Measurements from ENCODE around the gene OR2J2. TPM values are rescaled to one million over a fixed set of nuclear protein-coding genes. Genes with fewer than 3 reads are reported as not detected.

Gene OR2J2
- total and polyA plus RNA-seq, 2 donors (not counting 3 experiments of a cell fraction or from before 2014, with no cell fraction given) = not detected

DNA sequence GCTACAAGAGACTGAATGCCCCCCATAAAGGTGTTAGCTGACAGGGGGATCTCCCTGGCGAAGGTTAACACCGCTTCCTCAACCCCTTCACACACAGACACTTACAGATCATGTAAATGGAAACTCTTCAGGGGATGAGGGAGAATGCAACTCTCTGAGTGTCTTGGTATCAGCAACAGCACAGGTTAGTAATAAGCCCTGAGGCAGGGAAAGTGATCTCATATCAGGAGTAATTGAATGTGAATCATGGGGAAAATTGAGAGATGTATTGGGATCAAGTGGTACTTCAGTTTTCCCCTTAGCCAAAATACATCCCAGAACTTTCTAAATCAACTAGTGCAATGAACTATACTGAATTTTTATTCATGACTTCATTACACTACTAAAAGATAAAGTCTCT lies 39.0 kb upstream of the OR2J2 start:
- Histone ChIP-seq H3K79me2 (ENCODE audit: control insufficient read depth, insufficient read depth, low read length) (no peaks in the 10 kb centered on the region), H3K4me3 (replicated peaks in 1 of 3; ENCODE audit: insufficient read depth in 1 of 3, low read depth in 1 of 3, low read length in 3 of 3) (no peak overlapping the region), H2AFZ (ENCODE audit: low read depth, low read length) (no peak overlapping the region), H3K27me3 (ENCODE audit: control insufficient read depth in 2 of 2, insufficient read depth in 2 of 2, low read length in 2 of 2) (no peaks in the 10 kb centered on the region), H3K4me2 (ENCODE audit: insufficient read depth, low read length) (no peak overlapping the region), H3K9me1 (replicated peaks; ENCODE audit: control insufficient read depth, extremely low read depth, insufficient read depth, low read length) (no peaks in the 10 kb centered on the region), H3K27ac (ENCODE audit: insufficient read depth, low read depth, low read length) (no peak overlapping the region), H3K36me3 (ENCODE audit: control insufficient read depth in 2 of 2, extremely low read depth in 1 of 2, insufficient read depth in 2 of 2, low read length in 2 of 2) (no peaks in the 10 kb centered on the region), H4K20me1 (replicated peaks; ENCODE audit: control insufficient read depth, extremely low read depth, insufficient read depth, low read length) (no peaks in the 10 kb centered on the region), H3K9me3 (replicated peaks; ENCODE audit: control insufficient read depth, insufficient read depth, low read length) (no peaks in the 10 kb centered on the region), H3K9ac (replicated peaks; ENCODE audit: extremely low read depth, insufficient read depth, low read length) (no peak overlapping the region), H3K4me1 (ENCODE audit: control insufficient read depth, extremely low read depth, insufficient read depth, low read length) (no peaks in the 10 kb centered on the region)
- POLR2A ChIA-PET = no interaction called here
- dilution Hi-C loops (cut with MboI; ENCODE audit: extremely low pct_ligation_motif_present, low sequenced_read_pairs) = no loop called here
- intact Hi-C loops (cut with micrococcal nuclease) = no loop called here
- BruUV-seq (replicated peaks) = no TSS peak
- CTCF ChIA-PET = no interaction called here
- TF ChIP-seq, protein P1, sequence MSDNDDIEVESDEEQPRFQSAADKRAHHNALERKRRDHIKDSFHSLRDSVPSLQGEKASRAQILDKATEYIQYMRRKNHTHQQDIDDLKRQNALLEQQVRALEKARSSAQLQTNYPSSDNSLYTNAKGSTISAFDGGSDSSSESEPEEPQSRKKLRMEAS (IDR thresholded peaks at IDR 0.05; ENCODE audit: insufficient read depth, insufficient read length) = no peak
- TF ChIP-seq JUN (IDR thresholded peaks at IDR 0.05; ENCODE audit: borderline replicate concordance, insufficient read depth, insufficient read length, low read depth) (no peak), MYC (IDR thresholded peaks at IDR 0.05; ENCODE audit: low read depth, low read length) (no peak), POLR2A (IDR thresholded peaks at IDR 0.05; ENCODE audit: low read depth, low read length) (no peak), EZH2 (IDR thresholded peaks at IDR 0.05; ENCODE audit: borderline replicate concordance, low read depth, low read length, severe bottlenecking) (no peak), POLR2AphosphoS5 (IDR thresholded peaks at IDR 0.05; ENCODE audit: insufficient read depth, low read depth, low read length) (no peak), FOS (IDR thresholded peaks at IDR 0.05; ENCODE audit: borderline replicate concordance, insufficient read depth, low read length) (no peak), GATA2 (IDR thresholded peaks at IDR 0.05; ENCODE audit: insufficient read depth, insufficient read length, low read depth, low read length) (no peak)
- TF ChIP-seq, protein P2, sequence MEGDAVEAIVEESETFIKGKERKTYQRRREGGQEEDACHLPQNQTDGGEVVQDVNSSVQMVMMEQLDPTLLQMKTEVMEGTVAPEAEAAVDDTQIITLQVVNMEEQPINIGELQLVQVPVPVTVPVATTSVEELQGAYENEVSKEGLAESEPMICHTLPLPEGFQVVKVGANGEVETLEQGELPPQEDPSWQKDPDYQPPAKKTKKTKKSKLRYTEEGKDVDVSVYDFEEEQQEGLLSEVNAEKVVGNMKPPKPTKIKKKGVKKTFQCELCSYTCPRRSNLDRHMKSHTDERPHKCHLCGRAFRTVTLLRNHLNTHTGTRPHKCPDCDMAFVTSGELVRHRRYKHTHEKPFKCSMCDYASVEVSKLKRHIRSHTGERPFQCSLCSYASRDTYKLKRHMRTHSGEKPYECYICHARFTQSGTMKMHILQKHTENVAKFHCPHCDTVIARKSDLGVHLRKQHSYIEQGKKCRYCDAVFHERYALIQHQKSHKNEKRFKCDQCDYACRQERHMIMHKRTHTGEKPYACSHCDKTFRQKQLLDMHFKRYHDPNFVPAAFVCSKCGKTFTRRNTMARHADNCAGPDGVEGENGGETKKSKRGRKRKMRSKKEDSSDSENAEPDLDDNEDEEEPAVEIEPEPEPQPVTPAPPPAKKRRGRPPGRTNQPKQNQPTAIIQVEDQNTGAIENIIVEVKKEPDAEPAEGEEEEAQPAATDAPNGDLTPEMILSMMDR (IDR thresholded peaks at IDR 0.05; ENCODE audit: extremely low read depth in 1 of 2, insufficient read depth in 1 of 2, low read depth in 1 of 2, low read length in 2 of 2) = no peak
- no peak for FAIRE-seq
- DNase-seq (ENCODE audit: low read depth, low spot score) = no peak
